Umbilical cord (tissue), 2 donors: ENCODE results near the gene DMXL2. TPM values are rescaled to one million over a fixed set of nuclear protein-coding genes. Genes with fewer than 3 reads are reported as not detected.
"Not testable (repeated sequence)": the region's sequence is repeated elsewhere in the genome, so short reads cannot be mapped to it uniquely, and the experiment has no call there.

Experiments
- DNase-seq: peaks from one replicate; pipeline ENCODE4 v3.0.0-alpha.2; 2015; ENCODE audit warnings: low spot score
- total RNA-seq: library from RNA; depleted of rRNA; stranded (reverse); fragments of >200 nt; gene quantifications from one replicate; pipeline ENCODE4 v1.2.3, GENCODE V29; 2014; ENCODE audit warnings: low replicate concordance; ENCODE audit not compliant: insufficient read depth

The DMXL2 gene
- total RNA-seq = 52.5 TPM

DNA sequence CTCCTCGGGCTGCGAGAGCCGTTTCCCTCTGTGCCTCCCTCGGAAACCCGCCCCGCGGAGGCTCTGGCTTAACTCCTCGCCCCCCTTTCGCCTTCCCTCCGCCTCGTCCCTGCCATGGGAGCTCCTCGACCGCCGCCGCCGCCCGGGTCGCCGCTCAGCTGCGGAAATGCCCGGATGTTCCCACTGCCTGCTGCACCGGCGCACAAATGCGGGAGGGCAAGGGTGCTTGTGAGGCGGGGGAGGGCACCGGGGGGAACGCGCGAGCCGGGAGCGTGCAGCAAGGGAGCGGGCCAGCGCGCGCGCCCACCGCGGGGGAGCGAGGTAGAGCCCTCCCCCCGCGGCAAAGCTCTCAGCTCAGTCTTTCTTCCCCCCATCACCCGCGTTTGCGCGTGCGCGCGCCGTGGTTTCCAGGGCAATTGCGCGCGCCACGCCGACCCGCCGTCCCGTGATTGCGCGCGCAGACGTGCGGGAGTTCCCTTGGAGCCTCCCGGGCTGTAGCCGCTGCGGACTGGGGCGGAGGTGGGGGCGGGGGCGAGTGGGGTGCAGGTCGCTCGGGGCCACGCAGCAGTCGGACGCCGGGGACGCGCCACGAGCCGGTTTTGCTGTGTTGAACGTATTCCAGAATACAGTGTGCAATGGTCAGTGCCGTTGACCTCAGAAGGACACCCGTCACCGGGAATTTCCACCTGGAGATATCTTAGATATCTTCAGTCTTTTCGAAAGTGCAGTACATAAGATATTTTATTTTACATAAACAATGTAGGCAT lies at the start of gene DMXL2:
TSS of gene DMXL2 (minus strand) at position 168 of the 767 bp plus-strand sequence. CDS start 226 bp downstream, outside the sequence.
- DNase-seq = peak; percentile 94

GRCh38 chr15:51672155-51672687 lies 49.6 kb upstream of the DMXL2 start:
- DNase-seq = no peak

DNA sequence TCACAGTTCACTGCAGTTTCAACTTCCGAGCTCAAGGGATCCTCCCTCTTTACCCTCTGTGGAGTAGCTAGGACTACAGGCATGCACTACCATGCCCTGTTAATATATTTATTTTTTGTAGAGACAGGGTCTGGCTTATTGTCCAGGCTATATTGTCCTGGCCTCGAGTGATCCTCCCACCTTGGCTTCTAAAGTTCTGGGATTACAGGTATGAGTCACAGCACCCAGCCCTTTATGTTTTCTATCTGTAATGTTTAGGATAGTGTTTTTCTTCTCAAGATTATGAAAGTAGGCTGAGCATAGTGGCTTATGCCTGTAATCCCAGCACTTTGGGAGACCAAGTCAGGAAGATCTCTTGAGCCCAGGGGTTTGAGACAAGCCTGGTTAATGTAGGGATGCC lies 46.8 kb upstream of the DMXL2 start:
- peak; percentile 78 for DNase-seq

- DNase-seq = no peak
These were observed 45.9 kb upstream of the DMXL2 start for GRCh38 chr15:51668446-51668845.

GRCh38 chr15:51667478-51667877 lies 44.9 kb upstream of the DMXL2 start:
- no peak for DNase-seq

- no peak for DNase-seq
These were observed 38.5 kb upstream of the DMXL2 start for GRCh38 chr15:51661072-51661471.

DNA sequence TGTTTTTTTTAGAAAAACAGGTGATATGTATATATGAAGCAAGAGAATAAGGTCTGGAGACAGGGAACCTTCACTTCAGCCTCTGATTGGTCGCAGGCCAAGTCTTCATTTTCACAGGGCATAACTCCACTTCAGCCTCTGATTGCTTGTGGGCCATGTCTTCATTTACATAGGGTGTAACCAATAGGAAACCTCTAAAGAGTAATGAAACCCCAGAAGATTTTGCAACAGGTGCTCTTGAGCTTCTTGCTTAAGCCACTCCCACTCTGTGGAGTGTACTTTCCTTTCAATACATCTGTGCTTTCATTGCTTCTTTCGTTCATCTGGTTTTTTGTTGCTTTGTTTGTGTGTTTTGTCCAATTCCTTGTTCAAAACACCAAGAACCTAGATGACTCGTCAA lies 36.1 kb upstream of the DMXL2 start:
- no peak for DNase-seq

DNA sequence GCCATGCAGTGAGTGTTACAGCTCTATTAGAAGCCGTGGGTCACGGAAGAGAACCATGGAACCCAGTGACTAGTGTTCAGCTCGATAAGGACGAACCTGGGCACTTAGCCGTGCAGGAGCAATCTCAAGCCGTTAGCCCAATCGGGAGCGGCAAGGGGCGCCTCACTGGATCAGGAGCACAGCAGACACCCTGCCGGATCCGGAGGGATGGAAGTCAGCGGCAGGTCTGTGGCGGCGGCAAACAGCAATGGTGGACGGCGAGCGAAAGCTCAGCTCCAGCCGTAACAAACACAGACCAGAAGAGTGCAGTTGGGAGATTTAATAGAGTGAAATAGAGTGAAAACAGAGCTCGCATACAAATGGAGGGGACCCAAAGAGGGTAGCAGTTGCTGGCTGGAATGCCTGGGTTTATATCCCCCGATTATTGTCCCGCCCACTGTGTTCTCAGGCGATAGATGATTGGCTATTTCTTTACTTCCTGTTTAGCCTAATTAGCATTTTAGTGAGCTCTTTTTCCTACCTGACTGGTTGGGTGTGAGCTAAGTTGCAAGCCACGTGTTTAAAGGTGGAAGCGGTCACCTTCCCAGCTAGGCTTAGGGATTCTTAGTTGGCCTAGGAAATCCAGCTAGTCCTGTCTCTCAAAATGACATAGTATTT lies 33.0 kb upstream of the DMXL2 start:
- DNase-seq = not testable (repeated sequence)

DNA sequence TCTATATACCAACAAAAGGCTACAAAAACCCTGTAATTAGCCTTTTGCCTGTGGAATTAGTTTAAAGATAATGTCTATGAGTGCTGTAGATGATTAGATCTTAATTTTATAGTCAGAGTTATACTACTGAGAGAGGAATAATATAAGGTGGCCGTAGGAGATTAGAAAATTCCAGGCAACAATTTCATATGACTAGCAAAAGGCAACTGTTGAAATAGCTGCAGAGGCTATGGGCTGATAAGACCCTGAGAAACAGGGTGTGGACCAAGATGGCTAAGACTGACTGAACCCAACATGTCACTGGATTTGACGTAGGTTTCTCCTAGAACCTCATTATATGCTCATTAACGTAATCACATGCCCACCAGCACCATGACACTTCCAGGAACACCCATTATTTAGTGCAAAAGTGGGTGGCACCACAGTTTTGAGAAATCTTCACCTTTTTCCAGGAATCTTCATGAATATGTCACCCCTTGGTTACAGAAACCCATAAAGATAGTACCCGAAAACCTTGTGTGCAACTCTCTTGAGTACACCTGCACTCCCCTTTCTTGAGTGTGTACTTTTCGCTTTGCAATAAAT lies 29.6 kb upstream of the DMXL2 start:
- no peak for DNase-seq

DNA sequence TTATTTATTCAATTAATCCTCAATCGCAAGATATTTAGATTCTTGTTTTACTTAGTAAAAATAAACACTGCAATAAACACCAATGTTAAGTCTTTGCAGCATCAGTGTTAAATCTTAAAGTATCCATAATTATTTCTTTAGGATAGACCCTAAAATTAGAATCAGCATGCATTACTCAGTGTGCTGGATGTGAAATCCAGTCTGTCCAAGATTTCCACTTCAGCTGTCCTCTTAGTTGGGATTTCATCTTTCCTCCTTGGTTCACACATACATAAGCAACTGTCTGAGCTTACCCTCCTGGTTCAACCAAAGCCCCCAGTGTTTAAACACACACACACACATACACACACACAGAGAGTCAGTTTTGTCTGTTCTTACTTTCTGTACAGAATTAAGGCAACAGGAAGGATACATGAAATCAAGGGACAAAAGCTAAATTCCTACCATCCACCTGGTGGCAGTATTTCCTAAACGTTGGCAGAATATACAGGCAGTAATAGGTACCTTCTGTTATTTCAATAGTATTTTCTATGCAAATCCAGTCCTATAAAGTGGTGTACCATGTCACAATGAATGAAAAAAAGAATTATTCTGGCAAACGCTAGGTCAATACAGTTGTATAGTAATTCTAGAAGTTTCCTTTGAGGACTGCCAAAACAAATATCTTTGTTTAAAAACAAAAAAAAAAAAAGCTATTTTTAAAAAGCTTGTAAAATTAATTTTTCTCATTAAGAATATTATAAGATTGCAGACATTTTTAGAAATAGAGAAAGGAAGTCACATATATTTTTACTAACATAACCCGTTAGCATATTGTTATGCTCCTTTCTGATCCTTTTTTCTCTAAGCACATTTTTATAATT lies 27.3 kb upstream of the DMXL2 start:
- DNase-seq = peak; percentile 82

DNA sequence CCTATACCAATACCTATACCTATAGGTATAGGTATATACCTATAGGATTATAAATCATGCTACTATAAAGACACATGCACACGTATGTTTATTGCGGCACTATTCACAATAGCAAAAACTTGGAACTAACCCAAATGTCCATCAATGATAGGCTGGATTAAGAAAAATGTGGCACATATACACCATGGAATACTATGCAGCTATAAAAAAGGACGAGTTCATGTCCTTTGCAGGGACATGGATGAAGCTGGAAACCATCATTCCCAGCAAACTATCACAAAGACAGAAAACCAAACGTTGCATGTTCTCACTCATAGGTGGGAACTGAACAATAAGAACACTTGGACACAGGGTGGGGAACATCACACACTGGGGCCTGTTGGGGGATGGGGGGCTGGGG lies 26.1 kb upstream of the DMXL2 start:
- not testable (repeated sequence) for DNase-seq

DNA sequence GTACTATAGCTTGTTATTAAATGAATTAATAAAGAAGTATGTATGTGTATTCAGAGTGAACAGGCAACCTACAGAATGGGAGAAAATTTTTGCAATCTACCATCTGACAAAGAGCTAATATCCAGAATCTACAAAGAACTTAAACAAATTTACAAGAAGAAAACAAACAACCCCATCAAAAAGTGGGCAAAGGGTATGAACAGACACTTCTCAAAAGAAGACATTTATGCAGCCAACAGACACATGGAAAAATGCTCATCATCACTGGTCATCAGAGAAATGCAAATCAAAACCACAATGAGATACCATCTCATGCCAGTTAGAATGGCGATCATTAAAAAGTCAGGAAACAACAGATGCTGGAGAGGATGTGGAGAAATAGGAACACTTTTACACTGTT lies 25.5 kb upstream of the DMXL2 start:
- not testable (repeated sequence) for DNase-seq

DNA sequence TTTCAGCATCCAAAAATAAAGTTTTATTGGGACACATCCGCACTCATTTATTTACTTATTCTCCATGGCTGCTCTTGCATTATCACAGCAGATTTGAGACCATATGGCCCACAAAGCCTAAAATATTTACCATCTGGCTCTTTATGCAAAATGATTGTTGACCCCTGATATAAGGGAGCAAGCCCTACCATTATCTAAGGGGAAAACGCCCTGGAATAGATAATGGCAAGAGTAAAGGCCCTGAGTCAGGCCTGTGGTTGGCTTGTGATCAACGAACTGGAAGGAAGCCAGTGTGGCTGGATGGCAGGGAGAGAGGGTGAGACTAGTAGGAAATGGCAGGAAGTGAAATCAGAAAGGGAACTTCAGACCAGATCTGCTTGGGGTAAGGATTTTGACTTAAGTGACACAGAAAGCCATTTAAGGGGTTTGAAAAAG lies 24.6 kb upstream of the DMXL2 start:
- DNase-seq = peak; percentile 53

- no peak for DNase-seq
These were observed 20.1 kb upstream of the DMXL2 start for GRCh38 chr15:51642696-51643095.

GRCh38 chr15:51641490-51642130 lies 19.0 kb upstream of the DMXL2 start:
- DNase-seq = no peak

DNA sequence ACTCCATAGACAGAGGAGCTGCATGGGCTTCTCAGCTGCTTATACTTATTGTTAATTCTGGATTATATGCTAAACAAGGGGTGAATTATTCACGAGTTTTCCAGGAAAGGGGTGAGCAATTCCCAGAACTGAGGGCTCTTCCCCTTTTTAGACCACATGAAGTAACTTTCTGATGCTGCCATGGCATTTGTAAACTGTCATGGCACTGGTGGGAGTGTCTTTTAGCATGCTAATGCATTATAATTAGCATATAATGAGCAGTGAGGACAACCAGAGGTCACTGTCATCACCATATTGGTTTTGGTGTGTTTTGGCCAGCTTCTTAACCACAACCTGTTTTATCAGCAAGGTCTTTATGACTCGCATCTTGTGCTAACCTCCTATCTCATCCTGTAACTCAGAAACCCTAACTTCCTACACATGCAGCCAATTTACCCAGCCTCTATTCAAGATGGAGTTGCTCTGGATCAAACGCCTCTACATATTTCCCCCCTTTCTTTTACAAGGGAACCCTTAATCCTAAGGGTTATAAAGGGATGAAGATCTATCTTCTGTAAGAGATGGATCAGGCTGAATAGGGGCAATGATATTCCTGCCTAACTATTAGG lies 12.1 kb upstream of the DMXL2 start:
- DNase-seq = no peak

DNA sequence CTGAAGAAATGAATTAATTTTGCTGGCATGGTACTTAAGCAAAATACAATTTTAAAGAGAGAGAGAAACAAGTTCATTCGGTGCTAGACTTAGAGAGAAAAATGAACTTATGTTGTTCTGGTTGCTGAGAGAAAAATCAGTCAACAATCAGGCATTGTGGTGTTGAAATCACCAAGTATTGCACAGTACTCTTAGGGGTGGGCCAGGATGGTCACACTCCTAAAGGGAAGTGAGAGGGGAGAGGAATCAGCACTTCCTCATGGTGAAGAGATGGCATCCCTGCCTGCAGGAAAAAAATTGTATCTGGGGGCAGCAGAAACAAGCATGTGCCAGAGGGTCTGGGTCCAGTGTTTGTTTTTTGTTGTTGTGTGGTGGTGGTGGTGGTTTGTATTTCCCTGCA lies 7.0 kb upstream of the DMXL2 start:
- DNase-seq = peak; percentile 20

- DNase-seq = no peak
These were observed 2.7 kb upstream of the DMXL2 start for GRCh38 chr15:51625236-51625635.

GRCh38 chr15:51624022-51624421 lies 1.5 kb upstream of the DMXL2 start:
- DNase-seq = no peak

DNA sequence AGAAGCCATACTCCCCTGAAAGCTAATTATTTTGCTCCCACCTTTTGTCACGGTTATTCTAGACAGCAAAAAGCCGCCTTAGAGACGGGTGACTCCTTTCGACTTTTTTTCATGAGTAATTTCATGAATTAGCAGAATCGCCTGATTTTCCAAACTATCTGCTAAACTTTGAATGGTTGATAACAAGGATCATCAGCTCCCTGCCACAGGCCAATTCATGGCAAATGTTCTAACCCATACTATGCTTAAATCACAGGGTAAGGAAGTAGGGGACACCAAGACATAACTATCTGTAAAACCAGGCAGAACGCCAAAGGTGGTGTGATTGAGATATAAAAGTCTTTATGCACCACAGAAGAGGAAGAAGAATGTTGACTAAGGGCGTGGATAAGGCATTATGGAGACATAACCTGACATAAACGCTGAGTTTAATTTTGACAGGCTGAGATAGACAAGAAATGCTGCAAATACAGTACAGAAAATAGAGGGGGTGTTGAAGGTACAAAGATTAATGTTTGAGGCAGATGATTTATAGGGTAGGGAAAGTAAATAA lies 891 bp upstream of the DMXL2 start:
- DNase-seq = peak; percentile 37
